PC-3 (cell line): Measurements from ENCODE around the gene MACO1.

Experiments used
- CTCF ChIP-seq: fragments of 300-600 bp; sonication (generic); conservative IDR thresholded peaks from 2 replicates; pipeline ENCODE4 v1.5.1; 2017; ENCODE audit warnings: antibody characterized with exemption, low read depth, mild to moderate bottlenecking, low read length
- EZH2 ChIP-seq: fragments of 300-600 bp; sonication (generic); IDR thresholded peaks from one replicate; pipeline ENCODE4 v1.6.1; 2017; ENCODE audit warnings: antibody characterized with exemption, mild to moderate bottlenecking, low read length; ENCODE audit not compliant: unreplicated experiment
- EZH2phosphoT487 ChIP-seq: fragments of 300-600 bp; sonication (generic); IDR thresholded peaks from 2 replicates; pipeline ENCODE4 v1.6.1; 2018; ENCODE audit warnings: mild to moderate bottlenecking, antibody characterized with exemption, low read length, borderline replicate concordance

DNA sequence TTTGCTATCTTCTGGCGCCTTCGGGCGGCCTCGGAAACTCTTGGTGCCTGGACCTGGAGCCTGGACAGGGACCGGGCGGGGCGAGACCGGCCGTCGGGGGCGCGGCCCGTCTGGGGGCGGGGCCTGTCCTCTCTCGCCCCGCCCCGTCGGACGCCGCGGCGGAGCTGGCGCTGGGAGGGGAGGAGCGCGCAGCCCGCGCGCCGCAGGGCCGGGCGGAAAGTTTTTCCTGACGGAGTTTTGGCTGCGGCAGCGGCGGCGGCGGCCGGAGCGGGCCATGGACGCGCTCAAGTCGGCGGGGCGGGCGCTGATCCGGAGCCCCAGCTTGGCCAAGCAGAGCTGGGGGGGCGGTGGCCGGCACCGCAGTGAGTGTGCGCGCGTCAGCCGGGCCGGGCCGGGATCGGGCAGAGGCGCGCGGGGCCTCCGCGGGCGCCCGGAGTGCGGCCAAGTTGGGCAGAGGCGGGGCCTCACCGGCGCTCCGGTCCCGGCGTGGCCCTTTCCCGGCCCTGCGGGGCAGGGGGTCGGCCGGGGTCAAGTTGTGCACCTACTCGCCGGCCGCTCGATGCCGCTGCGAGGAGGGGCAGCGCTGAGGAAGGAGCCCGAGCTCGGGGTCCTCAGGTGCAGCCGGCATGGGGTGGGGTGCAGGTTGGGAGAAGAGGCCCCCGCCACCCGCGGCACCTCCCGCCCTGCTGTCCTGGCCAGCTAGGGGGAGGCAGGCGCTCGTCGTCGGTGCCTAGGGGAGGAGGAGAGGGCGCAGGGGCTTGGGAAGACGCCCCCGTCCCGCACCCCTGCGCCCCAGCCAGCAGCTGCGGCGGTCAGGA lies 112.9 kb downstream of the MACO1 start, which contains the start of gene LDLRAP1:
- TF ChIP-seq CTCF = no peak
- no peak for TF ChIP-seq EZH2
- TF ChIP-seq EZH2phosphoT487 = no peak
